Measurements from ENCODE around the gene EPHB6. TPM values are rescaled to one million over a fixed set of nuclear protein-coding genes. Genes with fewer than 3 reads are reported as not detected.

Gene EPHB6
- total RNA-seq, 1 experiment from 2014 or later = 12.6 TPM

DNA sequence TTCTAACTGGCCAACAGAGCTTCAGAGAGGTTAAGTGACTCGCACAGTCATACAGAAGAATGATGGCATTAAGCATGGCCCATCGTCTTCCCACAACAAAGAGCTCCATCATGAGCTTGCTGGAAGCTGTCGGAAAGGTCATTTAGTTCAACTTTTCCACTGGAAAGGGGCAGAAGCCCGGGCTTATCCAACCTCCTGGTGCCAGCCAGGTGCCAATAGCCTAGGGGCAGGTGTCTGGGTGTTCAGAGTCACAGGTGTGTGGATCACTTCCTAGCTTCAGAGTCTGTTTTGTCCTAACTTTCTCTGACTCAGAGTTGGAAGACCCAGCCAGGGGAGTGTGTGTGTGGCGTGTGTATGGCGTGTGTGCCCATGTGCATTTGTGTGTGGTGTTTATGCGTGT, 32.0 kb downstream of the EPHB6 start:
- Histone ChIP-seq H3K27me3 (ENCODE audit: insufficient read depth, low read length) (0 out of 2 replicates have a peak, but pooled peaks cover under 1% of the 10 kb centered on the region), H3K9me3 (ENCODE audit: control insufficient read depth in 1 of 2, insufficient read depth in 1 of 2, low read depth in 1 of 2, low read length in 2 of 2) (no peaks in the 10 kb centered on the region), H3K9ac (ENCODE audit: low read length) (no peak overlapping the region), H3K4me1 (ENCODE audit: control insufficient read depth in 1 of 2, insufficient read depth in 2 of 2, low read length in 2 of 2) (peaks cover 4 to 10% of the 10 kb centered on the region in 2 experiments; a peak in 3 of 4 replicates), H3K4me2 (ENCODE audit: low read length) (no peak overlapping the region), H3K4me3 (replicated peaks in 1 of 2; ENCODE audit: low read depth in 1 of 2, low read length in 2 of 2) (no peak overlapping the region), H3K36me3 (ENCODE audit: control insufficient read depth in 1 of 2, insufficient read depth in 2 of 2, low read length in 2 of 2) (no peaks in the 10 kb centered on the region), H4K20me1 (ENCODE audit: insufficient read depth) (no peaks in the 10 kb centered on the region), H3K9me2 (ENCODE audit: insufficient read depth) (no peaks in the 10 kb centered on the region), H3K79me2 (ENCODE audit: insufficient read depth, low read length) (no peaks in the 10 kb centered on the region), H2AFZ (ENCODE audit: low read depth, low read length, poor library complexity, severe bottlenecking) (no peak overlapping the region), H3K27ac (ENCODE audit: low read depth, low read length) (no peak overlapping the region)
- DNase-seq (ENCODE audit: low read depth, low spot score) = no peak
- ATAC-seq = no peak
- BruUV-seq (replicated peaks) = no TSS peak
- POLR2A ChIA-PET = no interaction called here
- intact Hi-C loops (cut with micrococcal nuclease) = no loop called here
- RAD21 ChIA-PET (ENCODE audit: low non-redundant PET in 1 of 2, low total read pairs in 2 of 2, uncharacterized antibody in 2 of 2, unreplicated experiment in 2 of 2) = no interaction called here
- no peak for TF ChIP-seq YY1 (IDR thresholded peaks at IDR 0.05; ENCODE audit: extremely low read depth, insufficient replicate concordance, low read depth, low read length)
- TF ChIP-seq, protein P1, sequence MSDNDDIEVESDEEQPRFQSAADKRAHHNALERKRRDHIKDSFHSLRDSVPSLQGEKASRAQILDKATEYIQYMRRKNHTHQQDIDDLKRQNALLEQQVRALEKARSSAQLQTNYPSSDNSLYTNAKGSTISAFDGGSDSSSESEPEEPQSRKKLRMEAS (IDR thresholded peaks at IDR 0.05) = no peak
- CTCF ChIA-PET = interaction anchor here (0.6 to 1.4 kb wide), 4 partner anchors 14 to 353 kb away, joined by 3 to 4 read pairs (median 4); no protein-coding TSS in a partner anchor

DNA sequence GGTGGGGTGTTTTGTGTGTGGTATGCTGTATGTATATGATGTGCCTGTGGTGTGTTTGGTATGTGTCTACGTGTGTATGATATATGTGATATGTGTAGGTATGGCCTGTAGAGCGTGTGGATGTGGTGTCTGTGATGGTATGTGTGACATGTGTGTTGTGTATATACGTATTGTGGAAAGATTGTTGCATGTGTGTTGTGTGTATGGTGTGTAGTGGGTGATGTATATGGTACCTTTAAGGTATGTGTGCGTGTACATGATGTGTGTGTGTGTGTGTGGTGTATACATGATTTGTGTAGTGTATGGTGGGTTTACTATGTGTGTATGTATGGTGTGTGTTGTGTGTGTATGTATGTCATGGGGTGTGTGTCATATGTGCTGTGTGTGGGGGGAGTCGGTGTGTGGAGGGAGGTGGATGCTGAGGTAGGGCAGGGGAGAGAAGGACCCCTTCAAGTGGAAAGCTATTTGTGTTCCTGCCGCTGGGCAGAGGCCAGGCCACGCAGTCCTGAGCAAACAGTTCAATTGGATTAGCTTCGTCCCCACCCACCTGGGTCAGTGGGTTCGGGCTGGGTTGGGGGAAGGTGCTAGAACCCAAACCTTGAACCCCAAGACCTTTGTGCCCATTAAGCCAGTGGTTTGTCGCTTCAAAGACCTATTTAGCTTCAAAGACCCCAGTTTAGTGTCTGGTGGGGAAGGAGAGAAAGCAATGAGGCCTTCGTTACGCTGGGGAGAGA, 32.6 kb downstream of the EPHB6 start:
- Histone ChIP-seq H3K27ac (ENCODE audit: low read depth, low read length) (no peak overlapping the region), H3K4me1 (ENCODE audit: control insufficient read depth in 1 of 2, insufficient read depth in 2 of 2, low read length in 2 of 2) (peaks cover 4 to 10% of the 10 kb centered on the region in 2 experiments; a peak in 3 of 4 replicates), H2AFZ (ENCODE audit: low read depth, low read length, poor library complexity, severe bottlenecking) (no peak overlapping the region), H3K36me3 (ENCODE audit: control insufficient read depth in 1 of 2, insufficient read depth in 2 of 2, low read length in 2 of 2) (no peaks in the 10 kb centered on the region), H4K20me1 (ENCODE audit: insufficient read depth) (no peaks in the 10 kb centered on the region), H3K4me2 (ENCODE audit: low read length) (no peak overlapping the region), H3K27me3 (ENCODE audit: insufficient read depth, low read length) (0 out of 2 replicates have a peak, but pooled peaks cover 3% of the 10 kb centered on the region), H3K9me3 (ENCODE audit: control insufficient read depth in 1 of 2, insufficient read depth in 1 of 2, low read depth in 1 of 2, low read length in 2 of 2) (no peaks in the 10 kb centered on the region), H3K9me2 (ENCODE audit: insufficient read depth) (no peaks in the 10 kb centered on the region), H3K79me2 (ENCODE audit: insufficient read depth, low read length) (no peaks in the 10 kb centered on the region), H3K4me3 (replicated peaks in 1 of 2; ENCODE audit: low read depth in 1 of 2, low read length in 2 of 2) (no peak overlapping the region), H3K9ac (ENCODE audit: low read length) (no peak overlapping the region)
- TF ChIP-seq CBX3 (IDR thresholded peaks at IDR 0.05; ENCODE audit: low read depth) = no peak
- TF ChIP-seq JUND (IDR thresholded peaks at IDR 0.05) = no peak
- no peak for TF ChIP-seq FOSL1 (IDR thresholded peaks at IDR 0.05; ENCODE audit: low read depth)
- no peak for TF ChIP-seq SIN3A (IDR thresholded peaks at IDR 0.05; ENCODE audit: low read depth)
- TF ChIP-seq, protein P2, sequence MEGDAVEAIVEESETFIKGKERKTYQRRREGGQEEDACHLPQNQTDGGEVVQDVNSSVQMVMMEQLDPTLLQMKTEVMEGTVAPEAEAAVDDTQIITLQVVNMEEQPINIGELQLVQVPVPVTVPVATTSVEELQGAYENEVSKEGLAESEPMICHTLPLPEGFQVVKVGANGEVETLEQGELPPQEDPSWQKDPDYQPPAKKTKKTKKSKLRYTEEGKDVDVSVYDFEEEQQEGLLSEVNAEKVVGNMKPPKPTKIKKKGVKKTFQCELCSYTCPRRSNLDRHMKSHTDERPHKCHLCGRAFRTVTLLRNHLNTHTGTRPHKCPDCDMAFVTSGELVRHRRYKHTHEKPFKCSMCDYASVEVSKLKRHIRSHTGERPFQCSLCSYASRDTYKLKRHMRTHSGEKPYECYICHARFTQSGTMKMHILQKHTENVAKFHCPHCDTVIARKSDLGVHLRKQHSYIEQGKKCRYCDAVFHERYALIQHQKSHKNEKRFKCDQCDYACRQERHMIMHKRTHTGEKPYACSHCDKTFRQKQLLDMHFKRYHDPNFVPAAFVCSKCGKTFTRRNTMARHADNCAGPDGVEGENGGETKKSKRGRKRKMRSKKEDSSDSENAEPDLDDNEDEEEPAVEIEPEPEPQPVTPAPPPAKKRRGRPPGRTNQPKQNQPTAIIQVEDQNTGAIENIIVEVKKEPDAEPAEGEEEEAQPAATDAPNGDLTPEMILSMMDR (IDR thresholded peaks at IDR 0.05 in 2 of 3, conservative IDR thresholded peaks at IDR 0.05 in 1 of 3; ENCODE audit: borderline replicate concordance in 1 of 3, insufficient read depth in 1 of 3, low read depth in 2 of 3, low read length in 2 of 3) = no peak
- no peak for DNase-seq (ENCODE audit: low read depth, low spot score)
- ChIA-PET CTCF (interaction anchor here (0.9 to 1.2 kb wide), 2 partner anchors 15 to 73 kb away, joined by 3 to 4 read pairs; no protein-coding TSS in a partner anchor), RAD21 (ENCODE audit: low non-redundant PET in 1 of 2, low total read pairs in 2 of 2, uncharacterized antibody in 2 of 2, unreplicated experiment in 2 of 2) (no interaction called here), POLR2A (no interaction called here)
- ATAC-seq = no peak
- BruUV-seq (replicated peaks) = no TSS peak
- intact Hi-C loops (cut with micrococcal nuclease) = no loop called here
